ENCODE results near the gene CTSZ.

DNA sequence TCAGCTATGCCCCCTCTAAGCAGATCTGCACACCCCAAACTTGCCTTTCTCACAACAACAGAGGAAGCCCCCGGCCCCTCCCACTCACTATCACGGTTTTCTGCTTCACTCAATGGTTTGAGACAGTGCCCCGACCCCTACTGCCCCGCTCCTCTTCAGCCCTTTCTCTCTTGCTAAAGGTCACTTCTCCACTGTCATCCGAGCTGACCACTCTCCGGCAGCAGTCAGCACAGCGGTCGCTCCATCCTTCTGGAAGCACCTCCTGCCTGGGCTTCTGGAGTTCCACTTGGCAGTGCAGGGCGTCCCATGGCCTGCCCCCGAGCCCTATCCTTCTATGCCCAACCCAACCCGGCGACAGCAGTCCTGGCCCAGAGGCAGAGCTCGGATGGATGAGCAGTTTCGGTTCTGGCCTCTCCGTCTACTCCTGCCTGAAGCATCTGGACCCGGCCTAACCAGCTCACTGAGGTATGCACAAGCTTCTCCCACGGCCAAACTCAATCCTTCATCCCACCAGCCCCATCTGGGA, 4.1 kb downstream of the CTSZ start:
- TF ChIP-seq, protein P1, sequence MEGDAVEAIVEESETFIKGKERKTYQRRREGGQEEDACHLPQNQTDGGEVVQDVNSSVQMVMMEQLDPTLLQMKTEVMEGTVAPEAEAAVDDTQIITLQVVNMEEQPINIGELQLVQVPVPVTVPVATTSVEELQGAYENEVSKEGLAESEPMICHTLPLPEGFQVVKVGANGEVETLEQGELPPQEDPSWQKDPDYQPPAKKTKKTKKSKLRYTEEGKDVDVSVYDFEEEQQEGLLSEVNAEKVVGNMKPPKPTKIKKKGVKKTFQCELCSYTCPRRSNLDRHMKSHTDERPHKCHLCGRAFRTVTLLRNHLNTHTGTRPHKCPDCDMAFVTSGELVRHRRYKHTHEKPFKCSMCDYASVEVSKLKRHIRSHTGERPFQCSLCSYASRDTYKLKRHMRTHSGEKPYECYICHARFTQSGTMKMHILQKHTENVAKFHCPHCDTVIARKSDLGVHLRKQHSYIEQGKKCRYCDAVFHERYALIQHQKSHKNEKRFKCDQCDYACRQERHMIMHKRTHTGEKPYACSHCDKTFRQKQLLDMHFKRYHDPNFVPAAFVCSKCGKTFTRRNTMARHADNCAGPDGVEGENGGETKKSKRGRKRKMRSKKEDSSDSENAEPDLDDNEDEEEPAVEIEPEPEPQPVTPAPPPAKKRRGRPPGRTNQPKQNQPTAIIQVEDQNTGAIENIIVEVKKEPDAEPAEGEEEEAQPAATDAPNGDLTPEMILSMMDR (conservative IDR thresholded peaks at IDR 0.05) = no peak
- TF ChIP-seq EZH2 (IDR thresholded peaks at IDR 0.05; ENCODE audit: low read depth) = no peak

Measured in PC-9 (cell line).